H9 (cell line): ENCODE results near the gene CTNNA3. TPM values are rescaled to one million over a fixed set of nuclear protein-coding genes. Genes with fewer than 3 reads are reported as not detected.
A peak's percentile ranks its signal among the peaks of the same experiment; 100 is the strongest.

Experiments
- DNase-seq: peaks from one replicate; pipeline ENCODE4 v3.0.0-alpha.2; 2017
- H2AFZ ChIP-seq: one replicate; pipeline ENCODE4 v1.6.1; 2013; ENCODE audit warnings: mild to moderate bottlenecking, low read length, control low read depth, moderate library complexity
- H2AK5ac ChIP-seq: 2 replicates; pipeline ENCODE4 v1.6.1; 2013; ENCODE audit warnings: low read length, control low read depth, mixed read lengths; ENCODE audit not compliant: insufficient read length
- H2BK120ac ChIP-seq: one replicate; pipeline ENCODE4 v1.6.1; 2013; ENCODE audit warnings: low read depth, mild to moderate bottlenecking, low read length, control low read depth, inconsistent platforms; ENCODE audit not compliant: poor library complexity, severe bottlenecking
- H2BK12ac ChIP-seq: 2 replicates; pipeline ENCODE4 v1.6.1; 2013; ENCODE audit warnings: low read length, control low read depth, mixed read lengths, low read depth; ENCODE audit not compliant: insufficient read length
- H2BK15ac ChIP-seq: 2 replicates; pipeline ENCODE4 v1.6.1; 2013; ENCODE audit warnings: low read depth, low read length, control low read depth
- H2BK20ac ChIP-seq: one replicate; pipeline ENCODE4 v1.6.1; 2013; ENCODE audit warnings: low read depth, mild to moderate bottlenecking, low read length, control low read depth, inconsistent platforms; ENCODE audit not compliant: poor library complexity, severe bottlenecking
- H2BK5ac ChIP-seq: 2 replicates; pipeline ENCODE4 v1.6.1; 2013; ENCODE audit warnings: low read length, control low read depth, mixed read lengths; ENCODE audit not compliant: insufficient read length
- H3K14ac ChIP-seq: 2 replicates; pipeline ENCODE4 v1.6.1; 2013; ENCODE audit warnings: low read length, control low read depth; ENCODE audit not compliant: insufficient read depth
- H3K18ac ChIP-seq: 2 replicates; pipeline ENCODE4 v1.6.1; 2013; ENCODE audit warnings: low read depth, mild to moderate bottlenecking, mixed read lengths, low read length, control low read depth; ENCODE audit not compliant: insufficient read length
- H3K23ac ChIP-seq: 2 replicates; pipeline ENCODE4 v1.6.1; 2013; ENCODE audit warnings: low read length, control low read depth, mixed read lengths, low read depth; ENCODE audit not compliant: insufficient read length
- H3K23me2 ChIP-seq: 2 replicates; pipeline ENCODE4 v1.6.1; 2013; ENCODE audit warnings: low read depth, mild to moderate bottlenecking, mixed read lengths, low read length, control low read depth; ENCODE audit not compliant: insufficient read length, poor library complexity, severe bottlenecking
- H3K27ac ChIP-seq: 2 replicates; pipeline ENCODE4 v1.5.1; 2013; ENCODE audit warnings: low read length, control low read depth, mixed read lengths, low read depth; ENCODE audit not compliant: insufficient read length
- H3K27me3 ChIP-seq: 2 replicates; pipeline ENCODE4 v1.6.1; 2013; ENCODE audit warnings: low read length, control low read depth, inconsistent platforms; ENCODE audit not compliant: insufficient read depth
- H3K4ac ChIP-seq: 2 replicates; pipeline ENCODE4 v1.6.1; 2013; ENCODE audit warnings: low read depth, mild to moderate bottlenecking, control low read depth, inconsistent platforms, low read length, moderate library complexity
- H3K4me1 ChIP-seq: 2 replicates; pipeline ENCODE4 v1.6.1; 2013; ENCODE audit warnings: low read length, control low read depth, inconsistent platforms; ENCODE audit not compliant: insufficient read depth
- H3K4me2 ChIP-seq: 2 replicates; pipeline ENCODE4 v1.6.1; 2013; ENCODE audit warnings: low read length, control low read depth, mixed read lengths; ENCODE audit not compliant: insufficient read length, insufficient read depth
- H3K56ac ChIP-seq: 2 replicates; pipeline ENCODE4 v1.6.1; 2013; ENCODE audit warnings: low read depth, mild to moderate bottlenecking, mixed read lengths, low read length, control low read depth; ENCODE audit not compliant: insufficient read length
- H3K79me1 ChIP-seq: 2 replicates; pipeline ENCODE4 v1.6.1; 2013; ENCODE audit warnings: low read depth, mild to moderate bottlenecking, moderate library complexity, low read length, control low read depth, inconsistent platforms; ENCODE audit not compliant: insufficient read depth, poor library complexity, severe bottlenecking
- H3K79me2 ChIP-seq: 2 replicates; pipeline ENCODE4 v1.6.1; 2013; ENCODE audit warnings: low read length, control low read depth, inconsistent platforms; ENCODE audit not compliant: insufficient read depth
- H3K9ac ChIP-seq: 2 replicates; pipeline ENCODE4 v1.6.1; 2013; ENCODE audit warnings: low read length, control low read depth, mixed read lengths; ENCODE audit not compliant: insufficient read length; ENCODE audit errors: extremely low read depth
- H3K9me3 ChIP-seq: one replicate; pipeline ENCODE4 v1.6.1; 2013; ENCODE audit warnings: low read depth, low read length, inconsistent platforms; ENCODE audit not compliant: control insufficient read depth
- H3T11ph ChIP-seq: one replicate; pipeline ENCODE4 v1.6.1; 2013; ENCODE audit warnings: mild to moderate bottlenecking, low read length, control low read depth, inconsistent platforms
- H4K20me1 ChIP-seq: one replicate; pipeline ENCODE4 v1.6.1; 2013; ENCODE audit not compliant: control insufficient read depth, insufficient read length, insufficient read depth
- H4K5ac ChIP-seq: 2 replicates; pipeline ENCODE4 v1.6.1; 2013; ENCODE audit warnings: low read depth, mild to moderate bottlenecking, mixed read lengths, low read length, control low read depth; ENCODE audit not compliant: insufficient read length
- H4K8ac ChIP-seq: replicated peaks from 2 replicates; pipeline ENCODE4 v1.6.1; 2013; ENCODE audit warnings: low read length, control low read depth, mixed read lengths, low read depth; ENCODE audit not compliant: insufficient read length
- H4K91ac ChIP-seq: 2 replicates; pipeline ENCODE4 v1.6.1; 2013; ENCODE audit warnings: low read depth, mild to moderate bottlenecking, moderate library complexity, mixed read lengths, low read length, control low read depth; ENCODE audit not compliant: insufficient read length
- H3K27ac Mint-ChIP-seq, 3 experiments: 2 replicates in 2 of 3; 3 replicates in 1 of 3; pipeline ENCODE4 v1.8.0; 2020 to 2021; ENCODE audit warnings: mixed read lengths in 3 of 3, mild to moderate bottlenecking in 1 of 3, moderate library complexity in 1 of 3
- H3K27me3 Mint-ChIP-seq: 2 replicates; pipeline ENCODE4 v1.8.0; 2021; ENCODE audit warnings: low read depth, mild to moderate bottlenecking, moderate library complexity, mixed read lengths
- H3K36me3 Mint-ChIP-seq, 3 experiments: 2 replicates in 2 of 3; 3 replicates in 1 of 3; pipeline ENCODE4 v1.8.0; 2020 to 2021; ENCODE audit warnings: low read depth in 3 of 3, mixed read lengths in 3 of 3; ENCODE audit not compliant: insufficient read depth in 1 of 3
- H3K4me1 Mint-ChIP-seq, 2 experiments: 2 replicates each; pipeline ENCODE4 v1.8.0; 2020; ENCODE audit warnings: mixed read lengths in 2 of 2
- H3K4me3 Mint-ChIP-seq, 2 experiments: 2 replicates in 1 of 2; 3 replicates in 1 of 2; pipeline ENCODE4 v1.8.0; 2020 to 2021; ENCODE audit warnings: mild to moderate bottlenecking in 2 of 2, mixed read lengths in 2 of 2, moderate library complexity in 1 of 2
- H3K9me3 Mint-ChIP-seq, 2 experiments: 2 replicates in 1 of 2; 3 replicates in 1 of 2; pipeline ENCODE4 v1.8.0; 2020; ENCODE audit warnings: mild to moderate bottlenecking in 2 of 2, mixed read lengths in 2 of 2, moderate library complexity in 1 of 2
- CTCF ChIP-seq: fragments of 200-600 bp; sonication (generic); conservative IDR thresholded peaks from 3 replicates; pipeline ENCODE4 v1.8.0; 2021; ENCODE audit warnings: antibody characterized with exemption, mild to moderate bottlenecking
- WGBS: extraction: QIAGEN DNeasy Blood & Tissue Kit; methylation state at CpG from one replicate; pipeline ENCODE4 v1.1.7; 2013; ENCODE audit warnings: missing lambda C conversion rate, low lambda C conversion rate, mixed read lengths; ENCODE audit not compliant: insufficient read length; ENCODE audit errors: extremely low coverage; 5-methylcytosine and 5-hydroxymethylcytosine counted together
- total RNA-seq: library from RNA; stranded (reverse); gene quantifications from 2 replicates; pipeline ENCODE4 v1.2.1, GENCODE V29; 2021

The CTNNA3 gene
- total RNA-seq, 1 experiment from 2014 or later = 3.3 TPM

DNA sequence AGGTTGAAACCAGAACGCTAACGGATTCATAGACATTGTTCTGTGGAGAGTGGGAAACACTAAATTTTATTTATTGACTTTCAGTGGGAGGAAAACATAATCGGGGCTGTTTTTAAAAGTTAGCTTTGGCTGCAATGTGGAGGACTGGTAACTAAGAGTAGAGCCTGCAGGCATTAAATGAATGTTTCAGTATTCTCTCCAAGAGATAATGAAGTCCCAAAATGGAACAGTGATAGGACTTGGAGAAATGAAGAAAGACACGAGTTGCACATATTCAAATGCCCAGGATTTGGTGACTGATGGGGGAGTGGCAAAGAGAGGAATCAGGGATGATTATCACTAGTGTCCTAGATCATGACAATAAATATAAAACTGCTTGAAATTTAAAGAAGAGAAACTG is 1130.0 kb downstream of the CTNNA3 start:
- Histone ChIP-seq H4K20me1 (no peaks in the 10 kb centered on the region), H3T11ph (no peak overlapping the region), H3K79me1 (no peaks in the 10 kb centered on the region), H3K4ac (no peak overlapping the region), H3K9ac (no peak overlapping the region), H2BK20ac (no peak overlapping the region), H3K23me2 (no peaks in the 10 kb centered on the region), H3K9me3 (no peaks in the 10 kb centered on the region), H4K8ac (no peak overlapping the region), H2BK120ac (no peak overlapping the region), H3K27ac (no peak overlapping the region), H3K79me2 (no peaks in the 10 kb centered on the region), H3K27me3 (no peaks in the 10 kb centered on the region), H3K14ac (no peak overlapping the region), H3K23ac (no peak overlapping the region), H2AFZ (no peak overlapping the region), H3K56ac (no peak overlapping the region), H2AK5ac (no peak overlapping the region), H3K4me1 (no peaks in the 10 kb centered on the region), H2BK15ac (no peak overlapping the region), H4K5ac (no peak overlapping the region), H2BK12ac (no peak overlapping the region), H2BK5ac (no peak overlapping the region), H4K91ac (no peak overlapping the region), H3K4me2 (no peak overlapping the region), H3K18ac (no peak overlapping the region)
- Mint-ChIP-seq H3K27ac (peak overlapping the region in 1 of 3 experiments; percentile 12; a peak in 1 of 7 replicates), H3K36me3 (no peaks in the 10 kb centered on the region), H3K4me3 (no peak overlapping the region), H3K4me1 (peaks cover 0 to 5% of the 10 kb centered on the region in 2 experiments; a peak in 2 of 4 replicates), H3K9me3 (no peaks in the 10 kb centered on the region), H3K27me3 (no peaks in the 10 kb centered on the region)
- no CpG with 5 or more reads among the region's 4 CpGs for WGBS
- no peak for TF ChIP-seq CTCF
- no peak for DNase-seq
